GM19455 (cell line): ENCODE data around the gene WASF2.
"Not testable (repeated sequence)": the region's sequence is repeated elsewhere in the genome, so short reads cannot be mapped to it uniquely, and the experiment has no call there.

Source experiments
- ATAC-seq: cut with Tn5 transposase; IDR thresholded peaks from one replicate; pipeline ENCODE4 v1.9.1; 2021; ENCODE audit not compliant: unreplicated experiment

Gene WASF2

GRCh38 chr1:27499142-27499541, 9.2 kb upstream of the WASF2 start:
- ATAC-seq = no peak

DNA sequence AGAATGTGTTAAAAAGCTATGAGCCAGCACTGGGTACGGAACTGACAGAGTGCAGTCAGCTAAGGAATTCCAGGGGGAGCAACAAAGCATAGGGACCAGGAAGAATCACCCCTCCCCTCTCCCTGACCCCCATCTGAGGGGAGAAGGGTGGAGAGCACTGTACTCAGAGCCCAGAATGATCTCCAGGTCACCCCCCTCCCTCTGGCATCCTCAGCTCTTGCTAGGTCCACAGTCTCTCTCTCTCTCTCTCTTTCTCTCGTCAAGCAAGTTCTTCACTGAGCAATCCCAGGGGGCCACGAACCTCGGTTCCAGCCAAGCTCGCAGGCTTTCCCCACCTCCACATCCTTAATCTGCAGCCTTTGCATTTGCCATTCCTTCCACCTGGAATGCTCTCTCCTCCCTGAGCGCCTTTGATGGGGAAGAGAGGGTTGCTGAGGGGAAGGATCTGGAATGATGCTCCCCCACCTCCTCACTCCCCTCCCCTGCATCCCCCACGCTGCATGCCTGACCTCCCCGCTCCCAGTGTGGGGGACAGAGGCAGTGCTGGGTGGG, 6.7 kb upstream of the WASF2 start:
- ATAC-seq = no peak

DNA sequence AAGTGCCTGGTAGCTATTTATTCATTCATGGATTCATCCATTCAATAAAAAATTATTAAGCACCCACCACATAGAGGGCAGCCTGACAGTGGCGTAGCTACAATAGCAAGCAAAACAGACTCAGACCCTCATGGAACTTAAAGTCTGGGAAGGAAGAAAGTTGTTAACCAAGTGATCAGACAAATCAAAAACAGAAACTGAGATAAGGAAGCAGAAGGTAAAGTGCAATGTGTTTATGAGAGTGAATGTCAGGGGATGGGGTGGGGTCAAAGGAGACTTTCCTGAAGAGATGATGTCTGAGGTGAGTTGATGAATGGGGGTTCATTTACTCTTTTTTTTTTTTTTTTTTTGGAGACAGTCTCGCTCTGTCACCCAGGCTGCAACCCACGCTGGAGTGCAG, 2.8 kb upstream of the WASF2 start:
- no peak for ATAC-seq

GRCh38 chr1:27491748-27492700, 2.1 kb upstream of the WASF2 start:
- ATAC-seq = no peak

DNA sequence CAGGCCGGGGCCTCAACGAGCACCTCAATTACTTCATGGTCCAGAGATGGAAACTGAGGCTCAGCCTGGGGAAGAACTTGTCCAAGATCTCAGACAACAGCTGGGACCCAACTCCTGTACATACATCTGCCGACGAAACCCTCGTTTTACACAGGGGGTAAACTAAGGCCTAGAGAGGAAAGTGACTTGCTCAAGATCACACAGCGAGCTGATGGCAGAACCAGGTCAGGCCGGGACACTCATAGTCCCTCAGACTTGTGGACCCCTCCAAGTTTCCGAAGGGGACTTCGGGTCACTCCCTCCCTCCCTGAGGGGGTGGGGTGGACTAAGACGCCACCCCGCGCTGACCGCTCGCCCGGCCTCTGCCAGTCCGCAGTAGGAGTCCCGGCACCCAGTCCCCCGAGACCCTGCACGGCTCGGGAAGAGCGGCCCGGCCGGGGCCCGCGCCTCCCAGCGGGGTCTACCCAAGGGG, 430 bp downstream of the WASF2 start:
- ATAC-seq = peak; percentile 29

DNA sequence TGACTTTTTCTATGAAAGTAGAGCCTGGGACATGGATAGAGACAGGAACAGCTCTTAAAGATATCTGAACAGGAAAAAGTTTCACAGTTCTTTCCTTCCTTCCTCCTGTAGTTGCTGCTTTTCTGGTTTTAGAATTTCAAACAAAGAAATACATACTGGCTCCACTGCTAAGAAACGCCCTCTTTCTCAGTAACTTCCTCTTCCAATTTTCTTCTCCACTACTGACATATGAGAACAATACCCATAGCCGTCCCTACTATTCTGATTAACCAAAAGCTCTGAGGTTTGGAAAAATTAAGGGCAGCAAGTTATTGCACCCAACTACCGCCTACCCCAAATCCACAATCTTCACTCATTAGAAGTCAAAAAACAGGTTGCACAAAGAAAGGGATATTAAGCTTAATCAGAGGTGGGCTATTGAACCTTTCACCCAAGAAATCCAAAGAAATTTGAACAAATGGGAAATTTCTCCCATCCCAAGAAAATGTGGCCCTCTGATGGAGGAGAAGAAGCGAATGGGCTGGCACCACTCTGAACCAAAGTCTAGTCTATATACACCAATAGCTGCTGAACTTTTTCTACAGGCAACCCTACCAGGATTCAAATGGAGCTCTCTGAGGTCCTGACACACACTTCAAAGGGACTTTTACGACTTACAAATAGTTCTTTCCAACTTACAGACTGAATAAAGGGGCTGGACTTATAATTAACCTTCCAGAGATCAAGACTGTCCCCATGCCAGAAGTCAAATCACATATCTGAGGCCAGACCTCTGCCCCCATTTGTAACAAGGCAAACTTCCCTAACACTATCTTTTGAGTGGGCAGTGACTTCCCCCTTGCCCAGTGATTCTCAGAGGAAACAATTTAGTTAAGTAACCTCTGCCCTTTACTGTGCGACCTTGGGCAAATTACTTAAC, 1.7 kb downstream of the WASF2 start:
- no peak for ATAC-seq

DNA sequence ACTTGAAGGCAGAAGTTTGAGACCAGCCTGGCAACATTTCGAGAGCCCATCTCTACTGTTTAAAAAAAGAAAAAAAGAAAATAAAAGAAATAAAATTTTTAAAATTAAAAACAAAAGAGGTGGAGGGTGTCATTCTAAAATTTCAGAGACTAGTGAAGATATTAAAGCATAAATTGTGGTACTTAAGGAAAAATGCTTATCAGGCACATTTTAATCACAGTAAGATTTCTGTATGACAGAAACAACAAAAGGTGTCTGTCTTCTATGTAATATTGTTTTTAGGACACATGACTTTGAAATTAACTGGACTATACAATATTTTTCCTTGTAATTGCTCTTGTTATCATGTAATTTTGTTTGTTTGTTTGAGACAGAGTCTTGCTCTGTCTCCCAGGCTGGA, 4.6 kb downstream of the WASF2 start:
- no peak for ATAC-seq

DNA sequence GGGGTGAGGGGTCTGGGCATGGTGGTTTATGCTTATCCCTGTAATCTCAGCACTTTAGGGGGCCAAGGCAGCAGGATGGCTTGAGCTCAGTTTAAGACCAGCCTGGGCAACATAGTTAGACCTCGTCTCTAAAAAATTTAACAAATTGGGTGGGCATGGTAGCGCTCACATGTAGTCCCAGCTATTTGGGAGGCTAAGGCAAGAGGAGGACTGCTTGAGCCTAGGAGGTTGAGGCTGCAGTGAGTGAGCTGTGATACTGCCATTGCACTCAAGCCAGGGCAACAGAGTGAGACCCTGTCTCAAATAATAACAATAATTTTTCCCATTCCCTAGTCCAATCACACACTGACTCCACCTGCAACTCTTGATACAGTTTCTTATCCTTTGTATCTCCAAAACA, 6.3 kb downstream of the WASF2 start:
- ATAC-seq = no peak

DNA sequence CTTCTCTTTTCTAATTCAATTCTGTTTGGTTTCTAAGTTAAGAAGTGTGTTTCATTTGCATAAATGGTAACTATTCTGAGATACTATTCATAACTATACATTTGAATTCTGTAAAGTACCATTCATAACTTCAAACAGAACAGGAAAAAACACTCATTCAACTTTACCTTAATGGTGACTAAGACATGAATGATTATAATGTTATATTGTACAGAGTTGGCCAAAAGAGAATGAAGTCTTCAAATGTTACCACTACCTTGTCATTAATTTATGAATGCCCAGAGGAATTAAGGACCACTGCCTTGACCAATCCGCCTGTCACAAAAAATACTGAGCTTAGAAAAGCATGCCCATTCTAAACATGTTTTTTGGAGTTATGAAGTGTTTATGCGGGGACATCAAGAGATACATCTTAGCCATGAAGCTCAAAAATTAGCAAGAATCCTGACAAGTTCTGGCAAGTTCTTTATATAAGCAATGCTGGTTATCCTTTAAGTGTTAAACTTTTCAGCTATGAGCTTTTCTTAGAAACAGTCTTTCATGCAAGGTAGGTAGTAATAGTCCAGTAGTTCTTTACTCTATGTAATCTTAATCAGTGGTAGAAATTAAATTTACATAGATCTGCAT, 7.9 kb downstream of the WASF2 start:
- ATAC-seq = no peak

- ATAC-seq = no peak
Measured at GRCh38 chr1:27478098-27478497, 11.9 kb downstream of the WASF2 start.

DNA sequence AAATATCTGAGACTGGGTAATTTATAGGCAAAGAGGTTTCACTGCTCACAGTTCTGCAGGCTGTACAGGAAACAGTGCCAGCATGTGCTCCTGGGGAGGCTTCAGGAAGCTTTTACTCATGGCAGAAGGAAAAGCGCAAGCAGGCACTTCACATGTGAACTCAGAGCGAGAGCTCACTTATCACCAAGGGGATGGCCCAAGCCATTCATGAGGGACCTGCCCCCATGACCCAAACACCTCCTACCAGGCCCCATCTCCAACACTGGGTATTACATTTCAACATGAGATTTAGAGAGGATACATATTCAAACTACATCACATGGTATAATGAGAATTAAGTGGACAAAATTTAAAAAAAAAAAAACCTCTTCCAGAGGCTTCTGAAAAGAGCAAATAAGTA, 13.7 kb downstream of the WASF2 start:
- ATAC-seq = no peak

- ATAC-seq = no peak
Measured at GRCh38 chr1:27475720-27476119, 14.2 kb downstream of the WASF2 start.

GRCh38 chr1:27473755-27474154, 16.2 kb downstream of the WASF2 start:
- ATAC-seq = no peak

DNA sequence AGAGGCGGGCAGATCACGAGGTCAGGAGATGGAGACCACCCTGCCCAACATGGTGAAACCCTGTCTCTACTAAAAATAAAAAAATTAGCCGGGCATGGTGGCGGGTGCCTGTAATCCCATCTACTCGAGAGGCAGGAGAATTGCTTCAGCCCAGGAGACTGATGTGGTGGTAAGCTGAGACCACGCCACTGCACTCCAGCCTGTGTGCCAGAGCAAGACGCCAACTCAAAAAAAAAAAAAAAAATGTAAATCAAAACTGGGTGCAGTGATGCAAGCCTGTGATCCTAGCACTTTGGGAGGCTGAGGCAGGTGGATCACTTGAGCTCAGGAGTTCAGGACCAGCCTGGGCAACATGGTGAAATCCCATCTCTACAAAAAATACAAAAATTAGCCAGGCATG, 17.9 kb downstream of the WASF2 start:
- not testable (repeated sequence) for ATAC-seq

GRCh38 chr1:27471477-27471876, 18.5 kb downstream of the WASF2 start:
- ATAC-seq = no peak

- no peak for ATAC-seq
Measured at GRCh38 chr1:27469334-27469733, 20.6 kb downstream of the WASF2 start.

DNA sequence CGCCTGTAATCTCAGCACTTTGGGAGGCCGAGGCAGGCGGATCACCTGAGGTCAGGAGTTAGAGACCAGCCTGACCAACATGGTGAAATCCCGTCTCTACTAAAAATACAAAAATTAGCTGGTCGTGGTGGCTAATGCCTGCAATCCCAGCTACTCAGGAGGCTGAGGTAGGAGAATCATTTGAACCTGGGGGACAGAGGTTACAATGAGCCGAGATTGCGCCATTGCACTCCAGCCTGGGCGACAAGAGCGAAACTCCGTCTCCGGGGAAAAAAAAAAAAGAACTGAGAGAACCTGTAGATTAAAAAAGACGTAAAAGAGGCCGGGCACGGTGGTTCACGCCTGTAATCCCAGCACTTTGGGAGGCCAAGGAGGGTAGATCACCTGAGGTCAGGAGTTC, 21.6 kb downstream of the WASF2 start:
- not testable (repeated sequence) for ATAC-seq

DNA sequence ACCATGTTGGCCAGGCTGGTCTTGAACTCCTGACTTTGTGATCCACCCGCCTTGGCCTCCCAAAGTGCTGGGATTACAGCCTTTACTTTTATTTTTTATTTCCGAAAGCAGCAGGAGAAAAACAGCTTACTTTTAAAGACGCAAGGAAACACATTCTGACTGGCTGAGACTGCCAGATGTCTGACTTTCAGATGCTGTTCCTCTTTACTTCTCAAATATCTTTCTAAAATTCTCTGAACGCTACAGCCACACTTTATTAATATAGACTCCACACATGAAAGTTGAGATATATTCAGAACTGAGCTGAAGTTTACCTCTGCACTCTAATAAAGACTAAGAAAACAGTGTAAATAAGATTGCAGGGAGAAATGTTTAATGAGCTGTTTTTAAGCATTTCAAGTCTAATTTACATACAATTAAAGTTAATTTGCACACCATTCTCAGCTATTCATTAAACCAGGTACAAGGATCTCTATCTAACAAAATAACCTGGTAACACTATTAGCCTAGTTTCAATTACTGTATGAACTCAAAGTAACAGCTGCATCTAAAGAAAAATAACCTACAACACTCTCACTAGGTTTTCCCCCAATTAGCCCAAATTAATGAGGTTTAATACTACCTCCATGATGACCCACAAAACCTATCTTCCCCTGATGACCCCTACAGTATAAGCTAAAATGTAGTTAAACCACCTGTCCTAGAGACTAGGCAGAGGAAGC, 24.9 kb downstream of the WASF2 start:
- no peak for ATAC-seq

DNA sequence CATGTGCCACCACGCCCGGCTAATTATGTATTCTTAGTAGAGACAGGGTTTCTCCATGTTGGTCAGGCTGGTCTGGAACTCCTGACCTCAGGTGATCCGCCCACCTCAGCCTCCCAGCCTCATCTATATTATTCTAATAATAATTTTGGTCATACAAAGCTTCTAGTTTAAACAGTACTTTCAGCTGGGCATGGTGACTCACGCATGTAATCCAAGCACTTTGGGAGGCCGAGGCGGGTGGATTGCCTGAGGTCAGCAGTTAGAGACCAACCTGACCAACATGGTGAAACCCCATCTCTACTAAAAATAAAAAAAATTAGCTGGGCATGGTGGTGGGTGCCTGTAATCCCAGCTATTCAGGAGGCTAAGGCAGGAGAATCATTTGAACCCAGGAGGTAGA, 26.1 kb downstream of the WASF2 start:
- ATAC-seq = not testable (repeated sequence)

DNA sequence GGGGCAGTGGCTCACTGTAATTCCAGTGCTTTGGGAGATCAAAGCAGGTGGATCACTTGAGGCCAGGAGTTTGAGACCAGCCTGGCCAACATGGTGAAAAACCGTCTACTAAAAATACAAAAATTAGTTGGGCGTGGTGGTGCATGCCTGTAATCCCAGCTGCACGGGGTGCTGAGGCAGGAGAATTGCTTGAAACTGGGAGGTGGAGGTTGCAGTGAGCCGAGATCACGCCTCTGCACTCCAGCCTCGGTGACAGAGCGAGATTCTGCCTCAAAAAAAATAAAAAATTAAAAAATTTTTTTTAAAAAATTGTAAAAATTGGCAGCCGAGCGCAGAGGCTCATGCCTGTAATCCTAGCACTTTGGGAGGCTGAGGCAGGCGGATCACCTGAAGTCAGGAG, 31.4 kb downstream of the WASF2 start:
- not testable (repeated sequence) for ATAC-seq
